Erythroblast (primary cell): ENCODE results near the gene CACNA2D4.

Source experiments
- GATA1 ChIP-seq: IDR thresholded peaks from 2 replicates; pipeline ENCODE4 v1.6.1; 2011; ENCODE audit warnings: low read depth, mild to moderate bottlenecking, control low read depth, low read length, moderate library complexity
- POLR2A ChIP-seq: IDR thresholded peaks from 2 replicates; pipeline ENCODE4 v1.6.1; 2011; ENCODE audit warnings: mild to moderate bottlenecking, low read length

DNA sequence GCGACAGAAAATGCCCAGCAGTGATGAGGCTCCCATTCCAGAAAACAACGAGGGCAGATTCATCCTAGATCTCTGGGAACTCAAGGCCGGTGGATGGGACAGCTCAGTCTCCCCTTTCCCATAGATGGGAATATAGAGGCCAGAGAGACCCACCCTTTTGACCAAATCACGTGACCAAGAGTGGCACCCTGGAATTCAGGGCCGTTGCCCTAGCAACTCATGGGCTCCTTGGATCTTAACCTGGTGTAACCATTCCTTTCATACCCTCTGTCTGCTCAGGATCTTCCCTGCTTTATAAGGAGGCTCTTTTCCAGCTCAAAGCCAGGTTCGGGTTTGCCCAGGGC lies 106.5 kb downstream of the CACNA2D4 start:
- no peak for TF ChIP-seq POLR2A
- TF ChIP-seq GATA1 = no peak
